ENCODE results near the gene OCRL.

GRCh38 chrX:129516402-129516801, 23.7 kb upstream of the OCRL start:
- TF ChIP-seq TAF1 (IDR thresholded peaks at IDR 0.05; ENCODE audit: borderline replicate concordance, insufficient read depth, low read length) (no peak), POLR2AphosphoS5 (IDR thresholded peaks at IDR 0.05; ENCODE audit: low read depth, low read length) (no peak)
